Activated CD8-positive, alpha-beta T cell treated with anti-CD3 and anti-CD28 coated beads, Interleukin-2, amount 10 ng/mL, durations not matched to agents 7 days and 5 days (primary cell): ENCODE data around the gene MYH15. TPM values are rescaled to one million over a fixed set of nuclear protein-coding genes. Genes with fewer than 3 reads are reported as not detected.

Experiments
- ATAC-seq: fragments of 150-1000 bp; cut with Tn5 transposase; one replicate; pipeline ENCODE4 v1.10.0; 2021; ENCODE audit warnings: moderate library complexity
- CTCF ChIA-PET: fragments of 350-600 bp; sonication (Branson Sonifier 250); formaldehyde crosslinking; loops from one replicate; lab custom pipeline; 2021; ENCODE audit warnings: antibody characterized with exemption; lab: Charles Lee
- POLR2A ChIA-PET: fragments of 350-600 bp; sonication (Branson Sonifier 250); formaldehyde crosslinking; loops from one replicate; lab custom pipeline; 2021; ENCODE audit warnings: antibody characterized with exemption; lab: Charles Lee
- DNase-seq: peaks from one replicate; pipeline ENCODE4 v3.0.0-alpha.2; 2020
- H3K27ac Mint-ChIP-seq: one replicate; pipeline ENCODE4 v1.8.0; 2021; ENCODE audit warnings: mild to moderate bottlenecking, mixed read lengths
- H3K27me3 Mint-ChIP-seq: one replicate; pipeline ENCODE4 v1.8.0; 2021; ENCODE audit warnings: low read depth, mixed read lengths
- H3K36me3 Mint-ChIP-seq: one replicate; pipeline ENCODE4 v1.8.0; 2021; ENCODE audit warnings: low read depth, mixed read lengths
- H3K4me1 Mint-ChIP-seq: one replicate; pipeline ENCODE4 v1.8.0; 2021; ENCODE audit warnings: low read depth, mixed read lengths
- H3K4me3 Mint-ChIP-seq: one replicate; pipeline ENCODE4 v1.8.0; 2021; ENCODE audit warnings: mild to moderate bottlenecking, mixed read lengths
- H3K9me3 Mint-ChIP-seq: one replicate; pipeline ENCODE4 v1.8.0; 2022; ENCODE audit warnings: mixed read lengths; ENCODE audit not compliant: insufficient read depth
- total RNA-seq, 2 experiments: library from RNA; stranded (reverse); gene quantifications; one replicate each; pipeline ENCODE4 v1.2.3, GENCODE V29; 2021

Gene MYH15
- total RNA-seq, 2 experiments from 2014 or later = 0.13 to 0.21 TPM

GRCh38 chr3:108471426-108471825 is 39.0 kb downstream of the MYH15 start:
- no peaks in the 10 kb centered on the region for H3K9me3 Mint-ChIP-seq
- H3K4me1 Mint-ChIP-seq = no peaks in the 10 kb centered on the region
- ATAC-seq = no peak
- H3K27ac Mint-ChIP-seq = no peak overlapping the region
- no peaks in the 10 kb centered on the region for H3K36me3 Mint-ChIP-seq
- POLR2A ChIA-PET = no interaction called here
- no peak for DNase-seq
- H3K27me3 Mint-ChIP-seq = peaks cover 11% of the 10 kb centered on the region
- H3K4me3 Mint-ChIP-seq = no peak overlapping the region
- CTCF ChIA-PET = interaction anchor here (1.2 kb wide), 1 partner anchor 10 kb away, joined by 3 read pairs; no protein-coding TSS in a partner anchor

DNA sequence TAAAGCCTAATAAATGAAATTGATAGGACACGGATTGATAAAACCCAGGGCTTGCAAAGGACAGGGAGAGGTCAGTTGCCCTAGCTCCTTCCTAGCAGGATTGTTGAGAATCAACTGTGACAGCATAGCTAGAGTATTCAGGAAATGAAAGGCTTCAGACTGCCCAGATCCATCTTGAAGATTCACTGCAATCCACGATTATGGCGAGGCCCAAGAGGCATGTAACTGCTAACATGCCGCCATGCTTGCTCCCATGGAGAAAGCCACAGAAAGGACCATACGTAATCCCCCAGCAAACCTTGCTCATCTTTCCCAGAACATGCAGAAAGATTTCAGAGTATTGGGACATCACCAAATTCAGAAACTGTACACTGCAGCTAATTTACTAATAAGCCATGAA is 41.3 kb downstream of the MYH15 start:
- ATAC-seq = no peak
- H3K9me3 Mint-ChIP-seq = no peaks in the 10 kb centered on the region
- ChIA-PET POLR2A (no interaction called here), CTCF (interaction anchor here (1.0 to 1.3 kb wide), 2 partner anchors 9 to 315 kb away, joined by 3 to 6 read pairs; no protein-coding TSS in a partner anchor)
- H3K4me1 Mint-ChIP-seq = no peaks in the 10 kb centered on the region
- peaks cover 11% of the 10 kb centered on the region for H3K27me3 Mint-ChIP-seq
- no peak for DNase-seq
- H3K27ac Mint-ChIP-seq = no peak overlapping the region
- no peaks in the 10 kb centered on the region for H3K36me3 Mint-ChIP-seq
- no peak overlapping the region for H3K4me3 Mint-ChIP-seq

DNA sequence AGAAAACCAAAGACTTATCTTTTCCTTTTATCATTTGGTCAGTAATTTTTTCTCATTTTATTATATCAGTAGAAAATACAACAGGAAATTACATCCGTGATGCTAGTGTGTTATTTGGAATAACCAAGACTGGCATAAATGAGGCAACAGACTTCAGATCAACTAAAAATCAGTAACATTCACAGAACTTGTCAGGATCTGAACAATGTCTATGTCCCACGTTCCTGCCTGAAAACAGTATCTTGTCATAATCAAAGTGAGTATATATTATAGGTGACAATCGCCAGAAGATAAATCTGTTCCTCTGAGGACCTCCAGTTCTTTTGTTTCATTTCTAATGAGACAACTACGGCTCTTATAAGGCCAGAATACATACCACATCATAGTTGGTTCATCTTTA is 41.8 kb downstream of the MYH15 start:
- ATAC-seq (no peak), DNase-seq (no peak)
- Mint-ChIP-seq H3K4me3 (no peak overlapping the region), H3K9me3 (no peaks in the 10 kb centered on the region), H3K27me3 (peaks cover 11% of the 10 kb centered on the region), H3K4me1 (no peaks in the 10 kb centered on the region), H3K36me3 (no peaks in the 10 kb centered on the region), H3K27ac (no peak overlapping the region)
- POLR2A ChIA-PET = no interaction called here
- CTCF ChIA-PET = interaction anchor here (1.0 to 1.3 kb wide), 2 partner anchors 9 to 315 kb away, joined by 3 to 6 read pairs; no protein-coding TSS in a partner anchor

- ChIA-PET POLR2A (no interaction called here), CTCF (interaction anchor here (2.1 kb wide), 1 partner anchor 15 kb away, joined by 7 read pairs; no protein-coding TSS in a partner anchor)
- DNase-seq = no peak
- Mint-ChIP-seq H3K36me3 (no peaks in the 10 kb centered on the region), H3K27ac (no peak overlapping the region), H3K27me3 (no peaks in the 10 kb centered on the region), H3K9me3 (no peaks in the 10 kb centered on the region), H3K4me1 (no peaks in the 10 kb centered on the region), H3K4me3 (no peak overlapping the region)
- ATAC-seq = no peak
Observed at GRCh38 chr3:108462899-108463298, 47.5 kb downstream of the MYH15 start.

- no peak for ATAC-seq
- H3K27ac Mint-ChIP-seq = no peak overlapping the region
- ChIA-PET CTCF (interaction anchor here (1.2 to 2.1 kb wide), 2 partner anchors 16 to 91 kb away, joined by 3 to 7 read pairs; no protein-coding TSS in a partner anchor), POLR2A (no interaction called here)
- H3K4me1 Mint-ChIP-seq = no peaks in the 10 kb centered on the region
- H3K27me3 Mint-ChIP-seq = no peaks in the 10 kb centered on the region
- no peaks in the 10 kb centered on the region for H3K9me3 Mint-ChIP-seq
- no peak overlapping the region for H3K4me3 Mint-ChIP-seq
- DNase-seq = no peak
- H3K36me3 Mint-ChIP-seq = no peaks in the 10 kb centered on the region
Observed at GRCh38 chr3:108461661-108462111, 48.7 kb downstream of the MYH15 start.

DNA sequence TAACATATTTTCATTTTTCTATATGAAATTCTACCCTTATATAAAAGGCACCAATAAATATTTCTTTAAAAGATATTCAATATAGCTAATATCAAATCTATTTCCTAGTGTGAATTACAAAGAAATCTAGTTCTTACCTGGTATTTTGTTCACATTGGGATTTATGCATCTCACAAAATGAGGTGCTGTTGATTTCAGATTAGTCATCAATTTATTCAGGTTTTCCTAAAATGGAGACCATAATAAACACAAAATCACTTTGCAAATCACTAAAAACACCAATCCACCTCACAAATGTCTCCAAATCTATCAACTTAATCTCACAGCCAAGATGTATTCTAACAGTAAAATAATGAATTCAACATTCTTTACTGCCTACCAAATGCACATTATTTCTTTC is 51.2 kb downstream of the MYH15 start:
- H3K27ac Mint-ChIP-seq = no peak overlapping the region
- ChIA-PET CTCF (interaction anchor here (0.7 to 1.6 kb wide), 5 partner anchors 14 to 912 kb away, joined by 3 to 8 read pairs (median 3); no protein-coding TSS in a partner anchor), POLR2A (no interaction called here)
- peaks cover 2% of the 10 kb centered on the region for H3K27me3 Mint-ChIP-seq
- no peaks in the 10 kb centered on the region for H3K36me3 Mint-ChIP-seq
- ATAC-seq = no peak
- no peaks in the 10 kb centered on the region for H3K4me1 Mint-ChIP-seq
- no peak overlapping the region for H3K4me3 Mint-ChIP-seq
- DNase-seq = no peak
- no peaks in the 10 kb centered on the region for H3K9me3 Mint-ChIP-seq

DNA sequence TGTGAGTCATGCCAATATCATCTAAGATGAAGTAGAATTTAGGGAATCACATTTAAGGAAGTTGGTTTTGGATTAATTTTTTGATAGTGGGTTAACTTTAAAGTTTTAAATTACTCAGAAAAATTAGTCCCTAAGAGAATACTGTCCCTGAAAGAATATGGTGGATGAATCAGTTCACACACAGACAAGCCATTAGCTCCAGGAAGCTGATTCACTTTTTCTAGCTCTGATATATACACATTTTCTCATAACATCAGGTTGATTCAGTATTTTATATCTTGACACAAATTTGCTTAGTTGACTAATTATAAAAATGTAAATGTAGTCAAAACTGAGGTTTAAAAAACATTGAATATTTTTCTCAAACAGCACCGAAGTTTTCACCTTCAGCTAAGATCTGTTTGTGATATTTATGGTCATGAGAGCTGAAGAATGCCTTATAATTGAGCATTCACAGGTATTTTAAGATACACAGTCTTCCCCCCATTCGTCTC is 55.1 kb downstream of the MYH15 start:
- ChIA-PET POLR2A (no interaction called here), CTCF (interaction anchor here (1.0 to 1.7 kb wide), 2 partner anchors 22 to 34 kb away, joined by 3 to 5 read pairs; no protein-coding TSS in a partner anchor)
- Mint-ChIP-seq H3K27me3 (peaks cover 2% of the 10 kb centered on the region), H3K27ac (no peak overlapping the region), H3K9me3 (no peaks in the 10 kb centered on the region), H3K4me1 (no peaks in the 10 kb centered on the region), H3K4me3 (no peak overlapping the region), H3K36me3 (no peaks in the 10 kb centered on the region)
- ATAC-seq = no peak
- DNase-seq = no peak

DNA sequence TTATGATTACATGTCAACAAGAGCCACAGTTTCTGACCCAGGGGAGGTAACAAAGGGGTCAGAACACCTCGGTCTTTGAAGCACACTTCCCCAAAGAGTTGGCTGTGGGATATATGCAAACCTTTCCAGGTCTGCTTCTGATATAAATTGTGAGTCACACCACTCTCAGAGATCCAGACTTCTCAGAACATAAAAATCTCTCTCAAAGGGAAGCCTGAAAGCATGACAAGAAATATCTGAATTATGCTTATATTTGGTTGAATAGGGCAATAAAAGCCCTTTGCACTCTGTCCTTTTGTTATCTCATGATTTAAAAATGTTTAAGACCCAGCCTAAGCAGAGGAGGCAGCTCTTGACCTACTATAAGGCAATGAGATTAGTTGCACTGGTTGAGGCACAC is 56.8 kb downstream of the MYH15 start:
- ChIA-PET CTCF (interaction anchor here (1.0 kb wide), 1 partner anchor 24 kb away, joined by 4 read pairs; no protein-coding TSS in a partner anchor), POLR2A (no interaction called here)
- ATAC-seq (no peak), DNase-seq (no peak)
- Mint-ChIP-seq H3K27ac (no peak overlapping the region), H3K36me3 (peaks cover 3% of the 10 kb centered on the region), H3K4me3 (no peak overlapping the region), H3K27me3 (peaks cover 2% of the 10 kb centered on the region), H3K4me1 (no peaks in the 10 kb centered on the region), H3K9me3 (peaks cover 6% of the 10 kb centered on the region)

DNA sequence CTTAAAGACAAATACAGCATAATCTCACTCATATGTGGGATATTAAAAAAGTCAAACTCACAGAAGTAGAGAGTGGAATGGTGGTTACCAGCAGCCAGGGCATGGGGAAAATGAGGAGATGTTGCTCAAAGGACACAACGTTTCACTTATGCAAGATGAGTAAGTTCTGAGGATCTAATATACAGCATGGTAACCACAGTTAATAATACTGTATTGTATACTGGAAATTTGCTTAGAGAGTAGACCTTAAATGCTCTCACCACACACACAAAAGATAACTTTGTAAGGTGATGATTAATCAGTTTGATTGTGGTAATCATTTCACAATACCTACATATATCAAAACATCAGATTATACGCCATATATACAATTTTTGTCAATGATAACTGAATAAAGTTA is 60.0 kb downstream of the MYH15 start:
- ATAC-seq = no peak
- Mint-ChIP-seq H3K27me3 (peaks cover 2% of the 10 kb centered on the region), H3K27ac (no peak overlapping the region), H3K4me3 (no peak overlapping the region), H3K9me3 (peaks cover 16% of the 10 kb centered on the region), H3K36me3 (peaks cover 10% of the 10 kb centered on the region), H3K4me1 (no peaks in the 10 kb centered on the region)
- ChIA-PET CTCF (no interaction called here), POLR2A (no interaction called here)
- no peak for DNase-seq

- no peak for DNase-seq
- ChIA-PET CTCF (interaction anchor here (1.0 to 1.3 kb wide), 2 partner anchors 295 to 510 kb away, joined by 3 read pairs; no protein-coding TSS in a partner anchor), POLR2A (no interaction called here)
- Mint-ChIP-seq H3K27ac (no peak overlapping the region), H3K9me3 (peaks cover 21% of the 10 kb centered on the region), H3K4me1 (no peaks in the 10 kb centered on the region), H3K4me3 (no peak overlapping the region), H3K27me3 (no peaks in the 10 kb centered on the region), H3K36me3 (peaks cover 10% of the 10 kb centered on the region)
- no peak for ATAC-seq
Observed at GRCh38 chr3:108448593-108448992, 61.8 kb downstream of the MYH15 start.

- CTCF ChIA-PET = interaction anchor here (1.0 to 1.7 kb wide), 4 partner anchors 13 to 509 kb away, joined by 3 to 5 read pairs (median 3); no protein-coding TSS in a partner anchor
- Mint-ChIP-seq H3K4me3 (no peak overlapping the region), H3K4me1 (no peaks in the 10 kb centered on the region), H3K27me3 (no peaks in the 10 kb centered on the region), H3K36me3 (peaks cover 10% of the 10 kb centered on the region), H3K27ac (no peak overlapping the region), H3K9me3 (peaks cover 21% of the 10 kb centered on the region)
- DNase-seq (no peak), ATAC-seq (no peak)
- POLR2A ChIA-PET = no interaction called here
Observed at GRCh38 chr3:108447096-108447847, 63.1 kb downstream of the MYH15 start.

- Mint-ChIP-seq H3K36me3 (peaks cover 6% of the 10 kb centered on the region), H3K4me1 (no peaks in the 10 kb centered on the region), H3K4me3 (no peak overlapping the region), H3K27me3 (no peaks in the 10 kb centered on the region), H3K9me3 (peaks cover 14% of the 10 kb centered on the region), H3K27ac (no peak overlapping the region)
- ATAC-seq (no peak), DNase-seq (no peak)
- CTCF ChIA-PET = interaction anchor here (1.6 to 2.1 kb wide), 2 partner anchors 36 to 289 kb away, joined by 5 read pairs; no protein-coding TSS in a partner anchor
- POLR2A ChIA-PET = no interaction called here
Observed at GRCh38 chr3:108442281-108442680, 68.1 kb downstream of the MYH15 start.
